Inferior parietal cortex (tissue), 1 donor: ENCODE results near the gene TSSK6.
A peak's percentile ranks its signal among the peaks of the same experiment; 100 is the strongest.

Experiments used
- DNase-seq: peaks from one replicate; pipeline ENCODE4 v3.0.0-alpha.2; 2016; ENCODE audit errors: extremely low spot score

Gene TSSK6

GRCh38 chr19:19544954-19545591 is 29.7 kb upstream of the TSSK6 start:
- no peak for DNase-seq

GRCh38 chr19:19544257-19544953 is 29.1 kb upstream of the TSSK6 start:
- DNase-seq, result no peak

GRCh38 chr19:19543640-19544039 is 28.3 kb upstream of the TSSK6 start:
- no peak for DNase-seq

- no peak for DNase-seq
Observed at GRCh38 chr19:19543101-19543500, 27.8 kb upstream of the TSSK6 start.

GRCh38 chr19:19542507-19542906 is 27.2 kb upstream of the TSSK6 start:
- no peak for DNase-seq

- DNase-seq, result no peak
Observed at GRCh38 chr19:19541616-19542015, 26.3 kb upstream of the TSSK6 start.

- no peak for DNase-seq
Observed at GRCh38 chr19:19540715-19541515, 25.6 kb upstream of the TSSK6 start.

- DNase-seq, result no peak
Observed at GRCh38 chr19:19540064-19540714, 24.8 kb upstream of the TSSK6 start.

- DNase-seq, result no peak
Observed at GRCh38 chr19:19539698-19540063, 24.3 kb upstream of the TSSK6 start.

GRCh38 chr19:19538785-19539166 is 23.4 kb upstream of the TSSK6 start:
- DNase-seq, result no peak

GRCh38 chr19:19538061-19538784 is 22.9 kb upstream of the TSSK6 start, which contains the start of gene CILP2:
CILP2 (plus strand) TSS chr19:19538265; CDS start chr19:19538350, 85 bp downstream.
- DNase-seq, result no peak

GRCh38 chr19:19537075-19538048 is 22.0 kb upstream of the TSSK6 start:
- DNase-seq, result no peak

GRCh38 chr19:19535311-19536191 is 20.2 kb upstream of the TSSK6 start:
- DNase-seq, result no peak

- DNase-seq, result no peak
Observed at GRCh38 chr19:19534556-19535265, 19.4 kb upstream of the TSSK6 start.

GRCh38 chr19:19533841-19534240 is 18.5 kb upstream of the TSSK6 start:
- DNase-seq, result no peak

- no peak for DNase-seq
Observed at GRCh38 chr19:19532806-19533701, 17.7 kb upstream of the TSSK6 start.

GRCh38 chr19:19531951-19532805 is 16.8 kb upstream of the TSSK6 start:
- DNase-seq, result peak; percentile 86
